GM12801 (cell line): Measurements from ENCODE around the gene MYL5.

Experiments
- TF ChIP-seq, protein P1 (sequence below): IDR thresholded peaks from one replicate; pipeline ENCODE4 v1.5.1; 2011; ENCODE audit warnings: control low read depth; ENCODE audit not compliant: insufficient read length; ENCODE audit errors: extremely low read depth

Gene MYL5

DNA sequence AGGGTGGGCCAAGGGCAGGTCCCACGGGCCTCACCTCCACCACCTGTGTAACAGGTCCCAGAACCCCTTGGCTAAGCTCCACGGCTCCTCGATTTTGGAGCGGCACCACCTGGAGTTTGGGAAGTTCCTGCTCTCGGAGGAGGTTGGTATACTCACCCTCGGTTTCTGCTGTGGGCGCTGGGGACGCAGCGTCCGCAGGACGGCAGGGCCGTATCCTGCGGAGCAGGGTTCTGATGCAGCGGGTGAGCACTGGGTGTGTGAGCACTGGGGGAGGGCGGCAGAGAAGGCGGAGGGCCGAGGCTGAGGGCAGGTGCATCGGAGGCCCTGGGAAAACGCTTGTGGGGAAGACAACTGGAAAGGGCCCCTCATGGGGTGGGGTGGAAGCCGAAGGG, 11.3 kb upstream of the MYL5 start:
- TF ChIP-seq, protein P1, sequence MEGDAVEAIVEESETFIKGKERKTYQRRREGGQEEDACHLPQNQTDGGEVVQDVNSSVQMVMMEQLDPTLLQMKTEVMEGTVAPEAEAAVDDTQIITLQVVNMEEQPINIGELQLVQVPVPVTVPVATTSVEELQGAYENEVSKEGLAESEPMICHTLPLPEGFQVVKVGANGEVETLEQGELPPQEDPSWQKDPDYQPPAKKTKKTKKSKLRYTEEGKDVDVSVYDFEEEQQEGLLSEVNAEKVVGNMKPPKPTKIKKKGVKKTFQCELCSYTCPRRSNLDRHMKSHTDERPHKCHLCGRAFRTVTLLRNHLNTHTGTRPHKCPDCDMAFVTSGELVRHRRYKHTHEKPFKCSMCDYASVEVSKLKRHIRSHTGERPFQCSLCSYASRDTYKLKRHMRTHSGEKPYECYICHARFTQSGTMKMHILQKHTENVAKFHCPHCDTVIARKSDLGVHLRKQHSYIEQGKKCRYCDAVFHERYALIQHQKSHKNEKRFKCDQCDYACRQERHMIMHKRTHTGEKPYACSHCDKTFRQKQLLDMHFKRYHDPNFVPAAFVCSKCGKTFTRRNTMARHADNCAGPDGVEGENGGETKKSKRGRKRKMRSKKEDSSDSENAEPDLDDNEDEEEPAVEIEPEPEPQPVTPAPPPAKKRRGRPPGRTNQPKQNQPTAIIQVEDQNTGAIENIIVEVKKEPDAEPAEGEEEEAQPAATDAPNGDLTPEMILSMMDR, result no peak

GRCh38 chr4:663438-664428, 10.6 kb upstream of the MYL5 start:
- TF ChIP-seq, protein P1, result no peak

DNA sequence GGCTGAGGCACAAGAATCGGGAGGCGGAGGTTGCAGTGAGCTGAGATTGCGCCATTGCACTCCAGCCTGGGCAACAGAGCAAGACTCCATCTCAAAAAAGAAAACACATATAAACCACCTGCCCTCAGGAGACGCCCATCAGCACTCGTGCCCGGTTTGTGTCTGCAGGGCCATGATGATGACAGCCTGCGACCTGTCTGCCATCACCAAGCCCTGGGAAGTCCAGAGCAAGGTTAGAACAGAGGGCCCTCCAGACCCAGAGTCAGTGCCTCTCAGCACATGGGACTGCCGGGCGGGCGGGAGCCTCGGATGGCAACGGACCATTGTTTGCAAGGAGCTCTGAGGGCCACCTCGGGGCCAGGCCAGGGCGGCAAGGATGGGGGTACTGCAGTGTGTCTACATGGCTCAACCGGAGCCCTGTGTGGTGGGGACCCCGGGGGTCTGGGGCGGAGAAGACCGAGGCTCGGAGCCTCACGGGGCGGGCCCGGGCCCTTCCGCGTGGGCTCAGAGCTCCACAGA, 9.6 kb upstream of the MYL5 start:
- TF ChIP-seq, protein P1, result no peak

- TF ChIP-seq, protein P1, result no peak
These were observed 9.0 kb upstream of the MYL5 start for GRCh38 chr4:665381-665750.

DNA sequence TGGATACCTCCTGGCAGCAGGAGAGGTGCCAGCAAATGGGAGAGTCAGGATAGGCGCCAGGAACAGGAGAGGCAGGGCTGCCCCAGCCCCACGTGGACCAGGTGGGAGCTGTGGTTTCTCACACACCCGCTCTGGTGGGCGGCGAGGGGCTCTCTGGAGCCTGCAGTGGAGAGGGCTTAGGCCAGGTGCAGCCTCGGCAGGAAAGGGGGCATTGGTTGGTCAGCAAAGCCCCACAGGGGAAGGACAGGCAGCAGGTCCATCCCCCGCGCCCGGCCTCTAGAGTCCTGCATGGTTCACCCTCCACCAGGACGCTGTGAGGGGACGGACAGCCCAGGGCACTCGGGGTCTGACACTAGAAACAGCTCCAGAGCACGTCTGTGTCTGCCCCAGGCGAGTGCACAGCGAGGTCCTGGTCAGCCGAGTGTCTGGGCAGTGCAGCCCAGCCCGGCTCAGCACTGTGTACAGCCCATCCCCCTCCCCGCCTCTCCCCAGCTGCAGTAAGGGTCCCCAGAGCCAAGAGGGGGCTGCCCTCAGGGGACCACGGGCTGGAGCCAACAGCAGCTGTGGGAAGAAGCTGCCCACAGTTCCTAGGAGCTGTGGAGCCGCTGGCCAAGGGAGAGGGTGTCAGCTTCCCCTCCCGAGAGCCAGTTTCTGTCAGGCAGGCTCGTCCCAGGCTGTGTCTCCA, 8.4 kb upstream of the MYL5 start:
- TF ChIP-seq, protein P1, result no peak

DNA sequence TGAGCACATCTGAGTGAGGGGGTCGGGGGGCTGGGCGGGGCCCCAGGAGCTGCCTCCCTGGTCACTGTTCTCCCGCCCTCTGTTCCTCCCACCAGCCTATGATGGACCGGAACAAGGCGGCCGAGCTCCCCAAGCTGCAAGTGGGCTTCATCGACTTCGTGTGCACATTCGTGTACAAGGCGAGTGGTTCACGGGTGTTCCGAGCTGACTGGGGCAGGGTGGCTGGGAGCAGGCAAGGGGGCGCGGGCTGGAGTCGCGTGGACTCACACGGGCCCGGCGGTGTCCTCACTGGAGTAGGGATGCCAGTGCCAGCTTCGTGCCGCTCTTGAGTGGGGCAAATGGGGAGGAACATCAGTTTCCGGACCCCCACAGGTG, 7.9 kb upstream of the MYL5 start:
- TF ChIP-seq, protein P1, result no peak

DNA sequence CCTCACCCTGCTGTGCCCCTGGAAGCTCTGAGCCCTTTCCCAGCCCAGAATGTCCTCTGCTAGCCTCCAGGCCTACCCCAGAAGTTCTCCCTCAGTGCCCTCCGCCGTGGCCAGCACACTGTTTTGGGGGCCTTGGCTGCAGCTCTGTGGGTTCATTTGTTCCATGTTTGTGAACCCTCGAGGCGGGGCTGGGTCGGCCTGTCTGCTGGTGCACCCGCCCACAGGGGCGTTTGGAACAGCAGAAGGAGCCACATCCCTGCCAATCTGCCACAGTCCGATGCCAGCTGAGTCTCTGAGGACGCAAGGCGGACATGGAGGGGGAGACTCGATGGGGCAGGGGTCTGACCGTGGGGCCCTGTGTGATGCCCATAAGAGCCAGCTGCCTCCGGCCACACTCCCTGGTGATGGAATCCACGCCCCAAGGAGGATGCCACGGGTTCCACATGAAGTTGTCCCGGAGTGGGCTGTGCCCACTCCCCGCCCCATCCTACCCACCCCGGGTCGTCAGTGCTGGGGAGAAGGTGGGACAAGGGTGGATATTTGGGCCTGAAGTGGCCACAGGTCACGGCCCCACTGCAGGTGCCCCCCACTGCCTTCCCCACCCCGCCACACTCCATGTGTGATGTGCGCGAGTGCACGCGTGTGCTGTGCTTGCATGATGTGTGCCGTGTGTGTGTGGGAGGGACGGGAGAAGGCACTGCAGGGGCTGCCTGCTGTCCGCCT, 7.4 kb upstream of the MYL5 start:
- TF ChIP-seq, protein P1, result no peak
